Stimulated activated CD8-positive, alpha-beta memory T cell treated with anti-CD3 and anti-CD28 coated beads, Interleukin-15, amount 100 ng/mL, for 24 hours (primary cell): ENCODE measurements around the gene PRKCA.
"Not testable (repeated sequence)": the region's sequence is repeated elsewhere in the genome, so short reads cannot be mapped to it uniquely, and the experiment has no call there.

Source experiments
- DNase-seq: peaks from one replicate; pipeline ENCODE4 v3.0.0-alpha.2; 2020; ENCODE audit warnings: low read depth

Gene PRKCA

DNA sequence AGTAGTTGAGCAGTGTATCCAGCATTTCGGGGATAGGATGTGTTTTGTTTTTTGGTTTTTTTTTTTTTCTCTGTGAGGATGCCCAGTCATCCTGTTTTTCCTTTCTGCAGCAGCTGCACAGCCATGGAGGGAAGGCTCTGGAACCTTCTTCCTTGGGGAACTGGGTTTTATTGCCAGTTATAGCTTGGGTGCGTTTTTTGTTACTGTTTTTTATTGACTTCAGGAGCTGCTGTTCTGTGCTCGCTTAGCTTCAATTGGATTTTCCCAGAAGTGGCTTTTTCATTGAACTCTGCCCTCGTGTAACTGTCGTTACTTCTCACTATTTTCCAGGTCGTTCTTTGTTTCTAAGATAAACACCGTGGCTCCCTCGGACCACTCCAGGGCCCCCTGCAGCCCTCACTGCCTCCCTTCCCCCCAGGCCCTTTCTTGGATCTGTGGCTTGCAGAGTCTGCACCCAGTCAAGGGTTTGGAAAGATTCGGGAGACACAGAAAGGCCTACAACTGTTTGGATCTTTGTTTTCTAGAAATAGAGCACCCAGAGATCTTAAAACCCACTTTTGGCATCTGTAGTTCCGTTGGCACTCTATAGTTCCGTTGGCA is 412.8 kb downstream of the PRKCA start:
- DNase-seq, result no peak

DNA sequence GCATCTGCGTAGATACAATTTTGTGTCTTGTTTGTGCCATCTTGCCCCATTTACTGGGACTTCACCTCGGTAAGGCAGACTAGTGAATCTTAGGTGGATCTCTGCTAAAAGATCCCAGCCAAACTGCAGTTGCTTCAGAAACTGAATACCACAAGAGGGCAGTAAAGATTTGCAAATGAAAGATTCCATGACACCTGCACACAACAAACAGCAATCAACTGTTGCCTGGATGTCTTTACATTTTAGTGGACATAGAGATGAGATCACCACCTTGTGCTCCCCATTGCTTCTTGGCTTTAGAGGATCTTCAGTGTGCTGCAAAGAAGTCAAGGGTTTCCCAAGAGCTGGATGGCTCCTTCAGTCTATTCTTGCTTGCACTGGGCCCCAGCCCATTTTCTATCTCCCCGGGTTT is 413.3 kb downstream of the PRKCA start:
- DNase-seq, result no peak

DNA sequence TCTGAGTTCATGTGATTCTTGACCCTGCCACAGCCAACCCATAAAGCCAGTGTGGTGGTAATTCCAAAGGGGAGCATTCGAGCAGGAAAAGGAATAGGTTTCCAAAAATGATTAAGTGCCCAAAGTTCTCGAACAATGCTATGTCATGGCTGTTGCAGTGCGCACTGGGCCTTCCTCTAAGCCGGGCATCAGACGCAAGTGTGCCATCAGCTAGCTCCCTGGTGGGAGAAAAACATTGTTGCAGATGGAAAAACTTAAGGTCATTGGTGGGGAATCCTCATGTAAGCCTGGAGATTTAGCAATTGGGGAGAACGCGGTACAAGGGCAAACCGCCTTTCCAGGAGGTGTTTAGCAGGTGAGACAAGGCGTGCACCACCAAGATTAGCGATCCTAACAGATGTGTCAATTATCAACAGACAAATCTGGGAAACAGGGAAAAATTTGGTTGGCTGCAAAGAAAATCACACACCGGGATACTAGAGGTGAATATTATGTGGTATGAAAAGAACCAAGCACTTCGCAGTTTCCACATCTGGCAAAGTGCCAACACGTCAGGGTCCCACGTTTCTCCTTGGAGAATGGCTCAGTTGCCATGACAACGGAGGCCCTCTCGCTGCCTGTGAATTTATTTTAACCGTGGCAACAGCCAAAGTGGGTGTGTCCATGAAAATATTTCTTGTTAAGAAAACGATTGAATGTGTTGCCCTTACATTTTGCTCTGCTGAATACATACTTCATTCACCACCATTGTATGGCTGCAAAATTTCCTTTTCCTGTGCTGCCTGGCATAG is 414.0 kb downstream of the PRKCA start:
- no peak for DNase-seq

DNA sequence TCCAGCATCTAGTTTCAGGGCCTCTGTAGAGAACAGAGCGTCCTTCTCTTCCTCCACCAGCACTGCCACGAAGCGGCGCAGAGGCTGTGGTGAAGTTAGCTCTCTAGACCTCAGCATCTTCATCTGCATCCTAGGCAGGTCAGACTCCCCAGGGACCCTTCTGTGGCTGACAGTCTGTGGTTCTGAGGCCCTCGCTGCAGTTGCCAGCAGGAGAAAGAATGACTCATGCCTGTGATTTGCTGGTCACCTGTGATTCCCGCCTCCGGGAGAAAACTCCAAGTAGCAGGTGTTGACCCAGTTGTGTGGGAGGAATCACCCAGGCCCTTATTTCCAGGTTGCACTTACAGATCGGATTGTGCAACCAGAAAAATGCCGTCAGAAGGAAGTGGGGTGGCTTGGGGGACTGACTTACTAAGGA is 415.2 kb downstream of the PRKCA start:
- no peak for DNase-seq

DNA sequence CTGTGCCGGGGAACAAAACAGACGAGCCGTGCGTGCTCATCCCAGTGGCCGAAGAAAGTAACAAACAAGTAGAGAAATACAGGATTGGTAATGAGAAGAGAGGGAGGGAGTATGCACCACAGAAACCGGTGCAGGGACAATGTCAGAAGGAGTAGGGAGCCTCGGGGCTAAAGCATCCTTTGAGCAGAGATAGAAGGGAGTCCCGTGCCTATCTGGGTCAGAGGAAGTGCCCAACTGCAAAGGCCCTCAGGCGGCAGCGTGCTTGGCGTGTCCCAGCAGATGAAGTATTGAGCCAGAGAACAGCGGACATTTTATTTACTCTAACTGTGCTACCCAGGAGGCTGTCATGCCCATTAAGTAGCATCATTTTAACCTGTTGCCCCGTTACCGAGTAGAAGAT is 417.6 kb downstream of the PRKCA start:
- DNase-seq, result no peak

DNA sequence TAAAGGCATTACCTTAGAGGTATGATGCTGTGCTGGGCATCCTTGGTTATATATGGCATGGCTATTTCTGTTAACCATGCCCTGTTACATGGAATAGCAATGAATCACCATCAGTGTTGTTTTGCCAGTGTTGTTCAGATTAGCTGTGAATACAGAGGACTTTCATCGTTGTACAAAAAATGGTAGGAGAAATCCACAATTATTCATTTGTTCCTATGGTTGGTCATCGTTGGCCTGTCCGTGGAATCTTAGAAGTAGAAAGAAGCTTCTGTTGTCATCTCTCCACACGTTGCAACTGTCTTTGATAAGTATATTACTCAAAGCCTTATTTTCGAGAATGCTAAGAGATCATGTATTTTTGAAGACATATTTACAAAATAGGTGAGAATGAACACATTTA is 418.2 kb downstream of the PRKCA start:
- DNase-seq, result no peak

DNA sequence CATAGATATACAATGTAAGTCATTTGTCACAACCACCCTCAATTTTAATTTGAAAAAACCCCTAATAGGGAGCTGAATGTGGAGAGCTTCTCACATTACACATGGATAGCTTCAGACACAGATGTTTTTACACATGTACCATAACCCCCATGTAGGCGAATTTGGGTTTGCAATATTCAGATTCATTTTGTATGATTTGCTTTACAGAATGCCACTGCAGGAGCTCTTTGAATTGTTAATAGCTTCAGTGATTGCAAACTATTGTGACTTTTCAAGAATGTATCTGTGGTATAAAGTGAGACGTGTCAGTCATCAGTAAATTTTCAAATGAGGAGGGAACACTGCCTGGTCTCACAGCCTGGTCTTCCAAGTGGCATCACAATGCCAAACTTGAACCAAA is 419.9 kb downstream of the PRKCA start:
- DNase-seq, result no peak

DNA sequence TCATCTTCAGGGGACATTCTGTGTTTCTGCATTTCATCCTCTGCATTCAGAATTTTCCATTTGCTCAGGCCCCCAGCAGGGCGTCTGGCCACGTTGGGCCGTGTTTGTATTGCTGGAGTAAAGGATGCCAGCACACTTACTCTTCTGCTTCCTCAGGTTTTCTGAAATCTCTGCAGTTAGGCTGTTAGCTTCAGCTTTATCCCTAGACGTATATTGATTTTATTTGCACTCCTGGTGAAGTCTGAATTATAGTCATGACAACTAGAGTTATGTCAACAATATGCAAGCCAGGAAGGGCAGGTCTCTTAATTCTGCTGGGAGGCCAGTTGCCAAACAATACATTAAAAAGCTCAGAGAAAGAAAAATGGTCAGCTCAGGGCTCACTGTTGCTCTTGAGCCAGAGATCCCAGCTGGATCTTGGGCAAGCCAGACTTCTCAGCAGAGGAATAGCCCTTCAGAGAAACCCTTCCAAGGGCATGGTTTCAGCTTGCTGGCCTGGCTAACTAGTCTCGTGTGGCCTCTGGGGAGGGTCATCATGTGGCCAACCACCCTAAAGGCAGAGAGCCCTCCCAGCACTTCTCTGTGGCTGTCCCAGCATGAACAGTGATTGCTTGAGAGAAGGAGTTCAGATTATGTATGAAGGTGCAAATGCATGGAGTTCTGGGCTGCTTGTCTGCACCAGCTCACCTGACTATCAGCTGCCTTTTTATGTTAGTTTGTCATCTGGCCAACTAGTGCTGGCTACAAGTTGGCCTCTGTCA is 422.3 kb downstream of the PRKCA start:
- DNase-seq, result no peak

DNA sequence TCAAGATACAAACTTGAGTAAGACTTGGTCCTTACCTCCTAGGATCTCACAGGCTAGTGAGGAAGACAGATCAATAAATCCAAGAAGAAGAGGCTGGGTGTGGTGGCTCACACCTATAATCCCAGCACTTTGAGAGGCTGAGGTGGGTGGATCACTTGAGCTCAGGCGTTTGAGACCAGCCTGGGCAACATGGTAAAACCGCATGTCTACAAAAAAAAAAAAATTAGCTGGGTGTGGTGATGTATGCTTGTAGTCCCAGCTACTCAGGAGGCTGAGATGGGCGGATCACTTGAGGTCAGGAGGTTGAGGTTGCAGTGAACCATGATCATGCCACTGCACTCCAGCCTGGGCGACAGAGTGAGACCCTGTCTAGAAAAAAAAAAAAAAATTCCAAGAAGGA is 423.0 kb downstream of the PRKCA start:
- DNase-seq, result not testable (repeated sequence)

DNA sequence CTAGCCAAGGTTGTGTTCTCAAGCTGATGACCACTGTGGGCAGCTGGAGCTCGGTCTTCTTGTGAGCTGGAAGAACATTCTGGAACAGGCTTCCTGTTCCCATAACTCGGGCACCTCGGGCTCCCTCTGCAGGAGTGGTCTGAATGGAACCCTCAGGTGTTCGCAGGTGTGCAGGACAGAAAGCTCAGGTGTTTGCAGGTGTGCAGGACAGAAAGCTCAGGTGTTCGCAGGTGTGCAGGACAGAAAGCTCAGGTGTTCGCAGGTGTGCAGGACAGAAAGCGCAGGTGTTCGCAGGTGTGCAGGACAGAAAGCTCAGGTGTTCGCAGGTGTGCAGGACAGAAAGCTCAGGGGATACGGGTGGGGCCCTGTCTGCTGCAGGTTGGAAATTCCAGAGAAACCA is 423.5 kb downstream of the PRKCA start:
- no peak for DNase-seq

DNA sequence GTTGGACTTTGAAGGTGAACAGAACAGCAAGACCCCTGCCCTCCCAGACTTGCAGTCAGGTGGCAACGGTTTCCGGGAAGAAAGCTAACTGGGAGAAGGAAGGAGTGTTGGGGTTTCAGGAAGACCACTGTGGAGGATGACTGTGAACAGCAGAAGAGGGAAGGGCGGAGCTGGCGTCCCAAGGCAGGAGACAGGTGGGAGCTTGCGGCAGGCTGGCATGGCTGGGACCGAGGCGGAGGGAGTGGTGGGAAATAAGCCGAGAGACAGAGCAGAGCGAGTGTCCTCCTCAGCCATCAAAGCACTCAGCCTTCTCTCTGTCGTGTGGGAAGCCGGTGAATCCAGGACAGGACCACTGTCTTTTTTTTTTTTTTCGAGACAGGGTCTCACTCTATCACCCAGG is 424.0 kb downstream of the PRKCA start:
- DNase-seq, result no peak

DNA sequence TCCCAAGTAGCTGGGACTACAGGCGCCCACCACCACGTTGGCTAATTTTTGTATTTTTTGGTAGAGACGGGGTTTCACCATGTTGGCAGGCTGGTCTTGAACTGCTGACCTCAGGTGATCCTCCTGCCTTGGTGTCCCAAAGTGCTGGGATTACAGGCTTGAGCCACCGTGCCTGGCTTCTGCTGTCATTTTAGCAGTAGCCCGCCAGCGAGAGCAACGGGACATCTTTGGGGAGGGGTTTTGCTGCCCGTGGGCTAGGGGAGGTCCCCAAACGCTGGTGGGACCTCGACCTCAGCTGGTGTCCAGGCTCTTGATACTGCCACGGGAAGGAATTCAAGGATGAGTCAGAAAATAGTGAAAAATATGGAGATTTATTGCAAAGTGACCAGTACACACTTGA is 424.4 kb downstream of the PRKCA start:
- DNase-seq, result no peak

DNA sequence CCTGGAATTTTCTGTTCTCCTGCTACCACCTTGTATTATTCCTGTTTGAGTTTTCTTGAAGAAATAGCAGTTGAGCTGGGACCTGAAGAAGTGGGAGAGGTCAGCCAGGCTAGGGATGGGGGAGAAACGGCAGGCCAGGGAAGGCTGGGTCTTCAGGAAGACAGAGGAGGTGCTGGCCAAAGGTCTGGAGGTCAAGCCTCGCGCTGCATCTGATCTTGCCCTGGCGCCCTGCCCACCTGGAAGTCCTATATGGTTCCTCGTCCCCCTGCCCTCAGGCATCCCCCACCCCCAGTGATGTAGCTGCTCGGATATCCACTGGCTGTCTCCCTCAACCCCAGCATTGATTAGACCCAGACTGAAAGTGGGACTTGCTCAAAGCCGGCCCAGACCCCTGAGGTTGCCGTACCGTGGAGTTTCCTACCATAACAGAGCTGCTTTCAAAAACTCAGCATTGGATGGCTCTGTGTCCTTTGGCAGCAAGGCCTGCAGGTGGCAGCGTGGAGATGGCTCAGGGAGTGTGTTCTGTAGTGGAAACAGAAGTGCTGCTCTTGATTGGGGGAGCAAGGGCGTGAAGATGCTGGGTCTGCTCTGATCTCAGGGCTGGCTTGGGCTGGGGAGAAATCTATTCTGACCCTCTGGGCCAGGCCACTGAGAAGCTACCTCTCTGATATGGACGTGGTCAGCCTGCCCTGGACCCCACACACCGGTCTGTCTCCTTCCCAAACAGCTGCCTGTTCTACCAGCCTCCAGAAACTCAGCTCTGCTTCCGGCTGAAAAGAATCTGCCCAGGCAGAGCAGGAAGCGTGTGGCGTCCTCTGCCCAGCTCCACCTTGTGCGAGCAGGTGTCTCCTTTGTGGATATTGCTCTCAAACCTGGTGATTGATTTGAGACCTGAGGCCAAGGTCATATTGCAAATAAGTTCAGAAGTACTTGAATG is 425.5 kb downstream of the PRKCA start:
- DNase-seq, result no peak

DNA sequence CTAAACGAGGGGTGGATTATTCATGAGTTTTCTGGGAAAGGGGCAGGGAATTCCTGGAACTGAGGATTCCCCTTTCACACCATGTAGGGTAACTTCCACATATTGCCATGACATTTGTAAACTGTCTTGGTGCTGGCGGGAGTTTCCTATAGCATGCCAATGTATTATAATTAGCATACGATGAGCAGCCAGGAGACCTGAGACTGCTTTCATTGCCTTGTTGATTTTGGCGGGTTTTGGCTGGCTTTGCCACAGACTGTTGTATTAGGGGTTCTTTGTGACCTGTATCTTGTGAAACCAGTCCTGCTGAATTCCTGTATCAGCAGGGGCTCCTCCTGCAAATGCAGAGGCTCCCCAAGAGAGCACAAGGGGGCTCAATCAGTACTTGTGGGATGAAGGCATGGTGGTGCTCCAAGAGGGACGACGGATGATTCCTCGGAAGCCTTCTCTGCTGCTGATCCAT is 428.1 kb downstream of the PRKCA start:
- no peak for DNase-seq

DNA sequence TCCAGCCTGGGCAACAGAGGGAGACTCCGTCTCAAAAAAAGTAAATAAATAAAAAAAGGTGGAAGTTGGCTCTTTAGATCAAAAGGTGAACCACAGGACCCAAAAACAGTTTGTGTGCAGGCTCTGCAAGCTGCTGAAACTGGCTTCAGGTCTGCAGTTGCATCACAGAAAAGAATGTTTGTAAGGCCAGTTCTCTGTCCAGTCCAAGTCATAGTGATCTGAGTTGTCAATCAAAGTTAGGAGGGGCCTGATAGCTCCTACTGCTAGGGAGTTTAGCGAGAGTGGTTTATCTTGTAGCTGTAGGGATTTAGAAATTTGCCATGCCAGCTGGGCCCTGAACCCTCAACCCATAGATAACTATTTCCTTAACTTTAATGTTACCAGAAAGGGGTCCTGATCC is 431.3 kb downstream of the PRKCA start:
- no peak for DNase-seq

DNA sequence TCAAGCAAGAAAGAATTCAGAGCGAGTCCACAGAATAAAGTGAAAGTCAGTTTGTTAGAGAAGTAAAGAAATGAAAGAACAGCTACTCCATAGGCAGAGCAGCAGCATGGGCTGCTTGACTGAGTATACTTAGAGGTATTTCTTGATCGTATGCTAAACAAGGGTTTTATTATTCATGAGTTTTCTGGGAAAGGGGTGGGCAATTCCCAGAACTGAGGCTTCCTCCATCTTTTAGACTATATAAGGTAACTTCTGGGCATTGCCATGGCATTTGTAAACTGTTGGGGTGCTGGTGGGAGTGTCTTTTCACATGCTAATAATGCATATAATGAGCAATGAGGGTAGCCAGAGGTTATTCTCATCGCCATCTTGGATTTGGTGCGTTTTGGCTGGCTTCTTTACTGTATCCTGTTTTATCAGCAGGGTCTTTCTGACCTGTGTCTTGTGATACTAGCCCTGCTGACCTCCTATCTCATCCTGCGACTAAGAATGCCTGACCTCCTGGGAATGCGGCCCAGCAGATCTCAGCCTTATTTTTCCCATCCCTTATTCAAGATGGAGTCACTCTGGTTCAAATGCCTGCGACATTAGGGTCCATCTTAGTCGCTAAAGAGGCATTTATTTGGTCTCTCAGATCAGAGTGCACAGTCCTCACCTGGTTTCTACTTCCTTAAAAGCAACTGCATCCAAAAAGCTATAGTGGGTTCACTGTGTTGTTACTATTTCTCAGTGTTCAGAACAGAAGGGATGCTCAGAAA is 432.0 kb downstream of the PRKCA start:
- no peak for DNase-seq

DNA sequence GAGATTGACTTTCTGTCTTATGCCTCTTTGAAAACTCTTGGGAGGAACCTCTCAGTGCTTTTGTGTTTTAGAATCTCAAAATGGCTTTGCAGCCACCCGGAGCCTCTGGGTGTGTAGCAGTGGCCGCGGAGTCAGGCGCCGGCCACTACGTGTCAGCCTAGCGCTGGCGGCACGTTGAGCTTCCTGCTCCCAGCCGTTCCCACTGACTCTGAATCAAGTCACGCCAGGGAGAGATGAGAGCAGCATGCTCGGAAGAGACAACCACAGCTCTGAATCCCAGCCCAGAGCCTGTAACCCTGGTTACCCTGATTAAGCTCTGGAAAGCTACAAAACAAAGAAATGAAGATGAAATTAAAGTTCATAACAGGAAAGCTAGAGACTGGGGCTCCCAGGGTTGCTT is 435.1 kb downstream of the PRKCA start:
- DNase-seq, result no peak

DNA sequence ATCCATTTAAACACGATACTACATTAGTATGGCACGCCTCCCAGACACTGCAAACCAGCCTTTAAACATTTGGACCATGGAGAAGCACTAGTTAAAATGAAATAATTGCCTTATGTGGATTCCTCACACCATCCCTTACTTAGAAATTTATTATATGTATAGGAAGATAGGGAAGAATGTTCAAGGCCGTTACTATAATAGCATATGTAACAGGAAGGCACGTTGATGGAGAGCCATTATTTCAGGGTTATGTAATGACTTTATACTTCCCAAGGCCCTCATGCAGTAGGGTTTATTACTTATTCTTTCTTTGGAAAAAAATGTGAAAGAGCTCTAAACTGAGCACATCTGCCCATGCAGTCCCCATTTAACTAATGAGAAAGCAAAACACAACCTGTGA is 435.9 kb downstream of the PRKCA start:
- no peak for DNase-seq

DNA sequence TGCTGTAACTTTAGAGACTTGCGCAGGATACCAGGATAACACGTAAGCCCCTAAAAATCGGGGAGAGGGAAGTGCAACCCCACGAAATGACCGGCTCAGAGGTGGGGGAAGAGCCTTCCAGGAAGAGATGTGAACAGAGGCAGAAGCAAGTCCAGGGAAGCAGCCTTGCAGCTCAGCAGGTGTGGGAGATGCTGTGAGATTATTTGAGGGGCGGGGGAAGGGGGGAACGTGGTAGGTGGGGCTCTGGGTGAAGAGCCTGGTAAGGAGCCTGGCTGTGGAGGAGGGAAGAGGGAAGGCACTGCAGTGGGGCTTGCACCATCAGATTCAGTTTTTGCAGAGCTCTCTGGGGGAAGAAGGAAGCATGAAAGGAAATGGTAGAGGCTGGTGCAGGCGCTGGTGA is 437.1 kb downstream of the PRKCA start:
- no peak for DNase-seq

DNA sequence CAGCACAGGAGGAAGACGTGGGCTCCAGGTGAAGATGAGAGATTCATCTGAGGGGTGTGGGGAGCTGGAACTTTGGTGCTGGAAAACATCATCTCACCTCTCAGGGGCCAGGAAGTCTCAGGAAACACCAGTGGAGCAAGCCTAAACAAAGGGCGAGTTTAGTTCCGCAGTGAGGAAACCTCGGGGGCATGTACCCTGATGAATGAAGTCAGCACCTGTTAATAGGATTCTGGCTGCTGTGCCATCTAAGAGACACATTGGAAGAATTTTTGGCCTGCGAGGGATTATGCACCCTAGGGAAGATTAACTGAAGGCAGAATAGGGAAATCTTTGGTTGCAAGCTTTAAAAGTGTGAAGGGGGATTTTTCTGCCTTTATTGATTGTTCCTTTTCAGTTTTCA is 437.8 kb downstream of the PRKCA start:
- DNase-seq, result no peak

DNA sequence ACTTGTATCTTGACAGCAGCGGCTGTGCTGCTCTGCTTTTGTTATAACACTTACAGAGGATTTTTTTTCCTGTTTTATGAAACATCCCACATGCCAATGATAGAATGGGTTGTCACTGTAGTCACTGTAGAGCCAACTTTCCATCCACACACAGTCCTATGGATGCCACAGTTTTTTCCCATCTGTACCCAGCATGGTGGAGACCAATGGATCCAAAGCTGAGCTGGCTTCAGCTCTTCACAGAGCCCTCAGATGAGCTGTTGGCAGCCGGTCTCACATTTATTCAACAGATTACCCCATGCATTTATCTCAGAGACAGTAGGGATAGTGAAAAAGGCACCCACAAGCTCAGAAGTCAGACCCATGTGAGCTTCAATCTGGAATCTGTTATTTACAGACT is 441.1 kb downstream of the PRKCA start:
- no peak for DNase-seq
